ENCODE measurements around the gene ALDH8A1.

DNA sequence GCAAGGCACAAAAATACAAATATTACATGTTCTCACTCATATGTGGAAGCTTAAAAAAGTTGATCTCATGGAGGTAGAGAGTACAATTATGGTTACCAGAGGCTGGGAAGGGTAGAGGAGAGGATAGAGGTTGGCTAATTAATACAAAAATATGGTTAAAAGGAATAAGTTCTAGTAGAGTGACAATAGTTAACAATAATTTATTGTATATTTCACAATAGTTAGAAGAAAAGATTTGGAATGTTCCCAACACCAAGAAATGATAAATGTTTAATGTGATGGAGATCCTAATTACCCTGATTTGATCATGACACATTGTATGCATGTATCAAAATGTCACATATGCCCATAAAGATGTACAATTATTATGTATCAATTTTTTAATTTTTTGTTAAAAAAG is 1.8 kb downstream of the ALDH8A1 start:
- TF ChIP-seq CTCF (IDR thresholded peaks at IDR 0.05) (no peak), EP300 (IDR thresholded peaks at IDR 0.05) (no peak), POLR2A (IDR thresholded peaks at IDR 0.05) (no peak)
